CD14-positive monocyte (primary cell): Measurements from ENCODE around the gene CCDC43. TPM values are rescaled to one million over a fixed set of nuclear protein-coding genes. Genes with fewer than 3 reads are reported as not detected.

Experiments
- DNase-seq, 3 donors: peaks; one replicate each; pipeline ENCODE4 v3.0.0-alpha.2; 2011 to 2022
- H2AFZ ChIP-seq: 2 replicates; pipeline ENCODE4 v1.6.0; 2012; ENCODE audit warnings: mild to moderate bottlenecking, low read depth, low read length, inconsistent platforms; ENCODE audit not compliant: insufficient read depth, poor library complexity, severe bottlenecking
- H3K27ac ChIP-seq, 2 donors: 1 replicate in 1 of 2; 2 replicates in 1 of 2; pipeline ENCODE4 v1.5.1; 2012 to 2013; ENCODE audit warnings: low read length in 2 of 2, control low read depth in 1 of 2, inconsistent platforms in 1 of 2, low read depth in 1 of 2, mild to moderate bottlenecking in 1 of 2
- H3K27me3 ChIP-seq, 2 donors: one replicate each; pipeline versions ENCODE4 v1.6.0 to v1.6.1; 2011 to 2013; ENCODE audit warnings: low read length in 2 of 2; ENCODE audit not compliant: control insufficient read depth in 2 of 2, insufficient read depth in 2 of 2
- H3K36me3 ChIP-seq, 2 donors: replicated peaks in 1 of 2; 1 replicate in 1 of 2; 2 replicates in 1 of 2; pipeline versions ENCODE4 v1.5.1 to v1.6.1; 2012 to 2013; ENCODE audit warnings: low read length in 2 of 2, control low read depth in 1 of 2, inconsistent platforms in 1 of 2, mild to moderate bottlenecking in 1 of 2; ENCODE audit not compliant: insufficient read depth in 2 of 2, control insufficient read depth in 1 of 2
- H3K4me1 ChIP-seq, 2 donors: 1 replicate in 1 of 2; 2 replicates in 1 of 2; pipeline versions ENCODE4 v1.5.1 to v1.6.1; 2012 to 2013; ENCODE audit warnings: low read length in 2 of 2, control low read depth in 1 of 2, inconsistent platforms in 1 of 2, mild to moderate bottlenecking in 1 of 2, moderate library complexity in 1 of 2; ENCODE audit not compliant: insufficient read depth in 2 of 2, control insufficient read depth in 1 of 2
- H3K4me2 ChIP-seq: replicated peaks from 2 replicates; pipeline ENCODE3; 2012; ENCODE audit warnings: low read length, moderate library complexity, mild to moderate bottlenecking; ENCODE audit not compliant: poor library complexity, severe bottlenecking; ENCODE audit errors: extremely low read depth
- H3K4me3 ChIP-seq, 3 experiments: fragments of 200-600 bp in 1 of 3; sonication (generic) in 1 of 3; replicated peaks in 1 of 3; 1 replicate in 2 of 3; 2 replicates in 1 of 3; pipeline ENCODE4 v1.5.1; 2011 to 2013; ENCODE audit warnings: low read length in 3 of 3, mild to moderate bottlenecking in 3 of 3, control low read depth in 2 of 3, low read depth in 2 of 3, inconsistent platforms in 1 of 3, moderate library complexity in 1 of 3
- H3K79me2 ChIP-seq: 2 replicates; pipeline ENCODE4 v1.6.0; 2012; ENCODE audit warnings: mild to moderate bottlenecking, control low read depth, inconsistent platforms, low read length, moderate library complexity; ENCODE audit not compliant: insufficient read depth
- H3K9ac ChIP-seq: 2 replicates; pipeline ENCODE4 v1.6.0; 2017; ENCODE audit warnings: low read length, mild to moderate bottlenecking; ENCODE audit not compliant: insufficient read depth, poor library complexity, severe bottlenecking
- H3K9me3 ChIP-seq, 2 donors: replicated peaks in 1 of 2; 1 replicate in 1 of 2; 2 replicates in 1 of 2; pipeline versions ENCODE4 v1.5.1 to v1.6.1; 2012 to 2013; ENCODE audit warnings: low read length in 2 of 2, control low read depth in 1 of 2; ENCODE audit not compliant: control insufficient read depth in 1 of 2, insufficient read depth in 1 of 2
- H4K20me1 ChIP-seq: 2 replicates; pipeline ENCODE4 v1.6.0; 2012; ENCODE audit warnings: mild to moderate bottlenecking, low read length, control low read depth, moderate library complexity; ENCODE audit not compliant: insufficient read depth
- H3K27ac Mint-ChIP-seq, 7 donors: one replicate each; pipeline ENCODE4 v1.8.0; 2020; ENCODE audit warnings: mild to moderate bottlenecking in 7 of 7, mixed read lengths in 7 of 7, moderate library complexity in 6 of 7, inconsistent platforms in 2 of 7
- H3K27me3 Mint-ChIP-seq, 3 donors: one replicate each; pipeline ENCODE4 v1.8.0; 2021 to 2022; ENCODE audit warnings: low read depth in 3 of 3, mild to moderate bottlenecking in 3 of 3, mixed read lengths in 3 of 3, moderate library complexity in 3 of 3, inconsistent platforms in 1 of 3
- H3K36me3 Mint-ChIP-seq, 2 donors: one replicate each; pipeline ENCODE4 v1.8.0; 2020; ENCODE audit warnings: mixed read lengths in 2 of 2, inconsistent platforms in 1 of 2, mild to moderate bottlenecking in 1 of 2
- H3K4me1 Mint-ChIP-seq: one replicate; pipeline ENCODE4 v1.8.0; 2020; ENCODE audit warnings: mild to moderate bottlenecking, mixed read lengths
- H3K4me3 Mint-ChIP-seq, 2 donors: one replicate each; pipeline ENCODE4 v1.8.0; 2020; ENCODE audit warnings: mild to moderate bottlenecking in 2 of 2, mixed read lengths in 2 of 2, moderate library complexity in 1 of 2
- H3K9me3 Mint-ChIP-seq, 7 donors: one replicate each; pipeline ENCODE4 v1.8.0; 2020 to 2022; ENCODE audit warnings: mixed read lengths in 7 of 7, mild to moderate bottlenecking in 6 of 7, moderate library complexity in 6 of 7, inconsistent platforms in 2 of 7
- WGBS: methylation state at CpG from one replicate; pipeline ENCODE4 v1.1.5; 2013; ENCODE audit warnings: missing lambda C conversion rate; ENCODE audit not compliant: insufficient coverage; 5-methylcytosine and 5-hydroxymethylcytosine counted together
- intact Hi-C, 2 donors: fragments of 100-400 bp; cut with micrococcal nuclease; formaldehyde crosslinking; loops; one replicate each; pipeline versions ENCODE4 v1.15.0 to v1.15.1; 2023
- polyA plus RNA-seq, 3 donors: library from polyadenylated mRNA; depleted of rRNA in 1 of 3; unstranded in 2 of 3; stranded (reverse) in 1 of 3; fragments of 300-500 nt in 2 of 3; fragments of >200 nt in 1 of 3; fragmentation: Illumina TruSeq in 2 of 3; gene quantifications; 1 replicate in 2 of 3; 2 replicates in 1 of 3; pipeline ENCODE4 v1.2.3, GENCODE V29; 2012 to 2021
- TF ChIP-seq, protein P1 (sequence below): fragments of 200-600 bp; IDR thresholded peaks from one replicate; pipeline ENCODE4 v1.8.0; 2022; ENCODE audit warnings: antibody characterized with exemption, mild to moderate bottlenecking

Gene CCDC43
- polyA plus RNA-seq, 3 donors: 6.9 to 19.7 (median 12.8) TPM

DNA sequence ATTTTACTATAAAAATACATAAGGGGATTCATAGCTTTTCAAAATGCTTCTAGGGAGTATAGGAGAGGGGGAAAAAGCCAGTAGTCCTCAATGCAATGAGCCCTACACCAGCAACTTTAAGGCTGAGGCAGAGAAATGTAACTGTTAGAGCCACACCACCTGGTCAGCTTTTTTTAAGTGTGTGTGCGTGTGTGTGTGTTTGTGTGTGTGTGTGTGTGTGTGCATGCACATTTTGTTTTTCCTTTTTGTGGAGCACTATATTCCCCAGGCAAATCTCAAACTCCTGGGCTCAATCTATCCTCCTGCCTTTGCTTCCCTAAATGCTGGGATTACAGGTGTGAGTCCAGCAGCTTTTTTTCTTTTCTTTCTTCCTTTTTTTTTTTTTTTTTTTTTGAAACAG, 35.6 kb downstream of the CCDC43 start:
- WGBS: no CpG with 5 or more reads among the region's 1 CpG
- H3K79me2 ChIP-seq: no peaks in the 10 kb centered on the region
- peaks cover 16 to 55% of the 10 kb centered on the region in 2 donors for H3K27me3 ChIP-seq
- no peaks in the 10 kb centered on the region for H4K20me1 ChIP-seq
- H3K4me2 ChIP-seq: no peak overlapping the region
- H3K9me3 Mint-ChIP-seq: peaks cover 0 to 26% (median 17%) of the 10 kb centered on the region in 7 donors
- intact Hi-C loops: no loop called here
- H3K36me3 Mint-ChIP-seq: peaks cover 0 to 2% of the 10 kb centered on the region in 2 donors
- H3K4me3 ChIP-seq: no peak overlapping the region
- H3K4me1 Mint-ChIP-seq: peaks cover 8% of the 10 kb centered on the region
- H3K36me3 ChIP-seq: no peaks in the 10 kb centered on the region
- H3K27me3 Mint-ChIP-seq: peaks cover 58 to 69% (median 68%) of the 10 kb centered on the region in 3 donors
- H2AFZ ChIP-seq: no peak overlapping the region
- peaks cover 6 to 8% of the 10 kb centered on the region in 2 donors for H3K4me1 ChIP-seq
- peak overlapping the region in 1 of 2 donors; percentile 70 for H3K4me3 Mint-ChIP-seq
- no peak overlapping the region for H3K9ac ChIP-seq
- TF ChIP-seq, protein P1, sequence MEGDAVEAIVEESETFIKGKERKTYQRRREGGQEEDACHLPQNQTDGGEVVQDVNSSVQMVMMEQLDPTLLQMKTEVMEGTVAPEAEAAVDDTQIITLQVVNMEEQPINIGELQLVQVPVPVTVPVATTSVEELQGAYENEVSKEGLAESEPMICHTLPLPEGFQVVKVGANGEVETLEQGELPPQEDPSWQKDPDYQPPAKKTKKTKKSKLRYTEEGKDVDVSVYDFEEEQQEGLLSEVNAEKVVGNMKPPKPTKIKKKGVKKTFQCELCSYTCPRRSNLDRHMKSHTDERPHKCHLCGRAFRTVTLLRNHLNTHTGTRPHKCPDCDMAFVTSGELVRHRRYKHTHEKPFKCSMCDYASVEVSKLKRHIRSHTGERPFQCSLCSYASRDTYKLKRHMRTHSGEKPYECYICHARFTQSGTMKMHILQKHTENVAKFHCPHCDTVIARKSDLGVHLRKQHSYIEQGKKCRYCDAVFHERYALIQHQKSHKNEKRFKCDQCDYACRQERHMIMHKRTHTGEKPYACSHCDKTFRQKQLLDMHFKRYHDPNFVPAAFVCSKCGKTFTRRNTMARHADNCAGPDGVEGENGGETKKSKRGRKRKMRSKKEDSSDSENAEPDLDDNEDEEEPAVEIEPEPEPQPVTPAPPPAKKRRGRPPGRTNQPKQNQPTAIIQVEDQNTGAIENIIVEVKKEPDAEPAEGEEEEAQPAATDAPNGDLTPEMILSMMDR: no peak
- no peak overlapping the region for H3K27ac Mint-ChIP-seq
- no peak overlapping the region for H3K27ac ChIP-seq
- DNase-seq: no peak
- peaks cover 6 to 8% of the 10 kb centered on the region in 2 donors for H3K9me3 ChIP-seq

DNA sequence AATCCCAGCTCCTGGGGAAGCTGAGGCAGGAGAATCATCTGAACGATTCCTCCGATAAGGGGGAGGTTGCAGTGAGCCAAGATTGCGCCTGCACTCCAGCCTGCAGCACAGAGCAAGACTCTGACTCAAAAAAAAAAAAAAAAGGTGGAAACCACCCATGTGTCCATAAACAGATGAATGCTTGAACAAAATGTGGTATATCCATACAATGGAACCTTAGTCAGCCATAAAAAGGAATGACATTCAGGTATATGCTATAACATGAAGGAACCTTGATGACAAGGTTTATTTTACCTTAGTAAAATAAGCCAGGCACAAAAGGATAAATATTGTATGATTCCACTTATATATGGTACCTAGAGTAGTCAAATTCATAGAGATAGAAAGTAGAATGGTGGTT, 36.2 kb downstream of the CCDC43 start:
- H3K4me3 Mint-ChIP-seq: no peak overlapping the region

More for the DNA sequence above, 36.2 kb downstream of the CCDC43 start:
- Histone ChIP-seq H3K36me3 (no peaks in the 10 kb centered on the region), H3K79me2 (no peaks in the 10 kb centered on the region), H3K9me3 (peaks cover 6 to 8% of the 10 kb centered on the region in 2 donors), H3K4me1 (peaks cover 6 to 8% of the 10 kb centered on the region in 2 donors), H4K20me1 (no peaks in the 10 kb centered on the region), H3K4me3 (no peak overlapping the region), H3K4me2 (no peak overlapping the region), H3K27me3 (peaks cover 16 to 53% of the 10 kb centered on the region in 2 donors), H3K9ac (no peak overlapping the region), H3K27ac (no peak overlapping the region), H2AFZ (no peak overlapping the region)
- intact Hi-C loops: no loop called here
- Mint-ChIP-seq H3K27me3 (peaks cover 55 to 70% (median 68%) of the 10 kb centered on the region in 3 donors), H3K9me3 (peaks cover 0 to 24% (median 17%) of the 10 kb centered on the region in 7 donors), H3K27ac (no peak overlapping the region), H3K4me1 (peaks cover 8% of the 10 kb centered on the region), H3K36me3 (peaks cover 0 to 2% of the 10 kb centered on the region in 2 donors)
- DNase-seq: no peak
- 100% methylated on average over 2 of the region's 3 CpGs for WGBS
- TF ChIP-seq, protein P1: no peak
